22Rv1 (cell line): ENCODE measurements around the gene HS3ST6.

ENCODE experiments used
- H3K27ac ChIP-seq: fragments of 450-650 bp; 2 replicates; pipeline ENCODE4 v1.5.1; 2017
- CTCF ChIP-seq: fragments of 450-650 bp; IDR thresholded peaks from 2 replicates; pipeline ENCODE4 v1.5.1; 2017; ENCODE audit warnings: mild to moderate bottlenecking
- ZFX ChIP-seq: fragments of 450-650 bp; IDR thresholded peaks from 2 replicates; pipeline ENCODE4 v1.6.1; 2017; ENCODE audit warnings: antibody characterized with exemption, borderline replicate concordance

The HS3ST6 gene

GRCh38 chr16:1942810-1943726 is 24.9 kb upstream of the HS3ST6 start, which contains the start of gene MSRB1:
TSS of gene MSRB1 (minus strand) at chr16:1943199. CDS start at chr16:1943156, 43 bp downstream.
- TF ChIP-seq CTCF (0 out of 2 replicates have a peak, but pooled peaks have one; percentile 9), ZFX (no peak)
- peak within 1 kb of the TSS; percentile 70 for H3K27ac ChIP-seq

GRCh38 chr16:1942047-1942809 is 24.0 kb upstream of the HS3ST6 start:
- peak overlapping the region; percentile 70 for H3K27ac ChIP-seq
- no peak for TF ChIP-seq CTCF
- no peak for TF ChIP-seq ZFX

- peak overlapping the region; percentile 70 for H3K27ac ChIP-seq
- no peak for TF ChIP-seq ZFX
- peak; percentile 42 for TF ChIP-seq CTCF
Observed at GRCh38 chr16:1941162-1942046, 23.2 kb upstream of the HS3ST6 start.

- peak overlapping the region; percentile 38 for H3K27ac ChIP-seq
- no peak for TF ChIP-seq CTCF
- TF ChIP-seq ZFX, result no peak
Observed at GRCh38 chr16:1940273-1941161, 22.3 kb upstream of the HS3ST6 start.

- peak overlapping the region; percentile 38 for H3K27ac ChIP-seq
Observed at GRCh38 chr16:1939833-1940232, 21.6 kb upstream of the HS3ST6 start.

GRCh38 chr16:1938910-1939309 is 20.7 kb upstream of the HS3ST6 start:
- H3K27ac ChIP-seq, result no peak overlapping the region
- TF ChIP-seq ZFX, result no peak
- TF ChIP-seq CTCF, result no peak
